ENCODE measurements around the gene PLEKHB2.

GRCh38 chr2:131093696-131094462 lies 11.3 kb upstream of the PLEKHB2 start:
- TF ChIP-seq, protein P1, sequence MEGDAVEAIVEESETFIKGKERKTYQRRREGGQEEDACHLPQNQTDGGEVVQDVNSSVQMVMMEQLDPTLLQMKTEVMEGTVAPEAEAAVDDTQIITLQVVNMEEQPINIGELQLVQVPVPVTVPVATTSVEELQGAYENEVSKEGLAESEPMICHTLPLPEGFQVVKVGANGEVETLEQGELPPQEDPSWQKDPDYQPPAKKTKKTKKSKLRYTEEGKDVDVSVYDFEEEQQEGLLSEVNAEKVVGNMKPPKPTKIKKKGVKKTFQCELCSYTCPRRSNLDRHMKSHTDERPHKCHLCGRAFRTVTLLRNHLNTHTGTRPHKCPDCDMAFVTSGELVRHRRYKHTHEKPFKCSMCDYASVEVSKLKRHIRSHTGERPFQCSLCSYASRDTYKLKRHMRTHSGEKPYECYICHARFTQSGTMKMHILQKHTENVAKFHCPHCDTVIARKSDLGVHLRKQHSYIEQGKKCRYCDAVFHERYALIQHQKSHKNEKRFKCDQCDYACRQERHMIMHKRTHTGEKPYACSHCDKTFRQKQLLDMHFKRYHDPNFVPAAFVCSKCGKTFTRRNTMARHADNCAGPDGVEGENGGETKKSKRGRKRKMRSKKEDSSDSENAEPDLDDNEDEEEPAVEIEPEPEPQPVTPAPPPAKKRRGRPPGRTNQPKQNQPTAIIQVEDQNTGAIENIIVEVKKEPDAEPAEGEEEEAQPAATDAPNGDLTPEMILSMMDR (IDR thresholded peaks at IDR 0.05), result no peak
- TF ChIP-seq POLR2A (IDR thresholded peaks at IDR 0.05), result no peak

Measured in testis (tissue), 2 donors.